Transverse colon (tissue), 4 donors: ENCODE results near the gene BCKDK. TPM values are rescaled to one million over a fixed set of nuclear protein-coding genes. Genes with fewer than 3 reads are reported as not detected.

ENCODE experiments used
- DNase-seq: peaks from one replicate; pipeline ENCODE4 v3.0.0-alpha.2; 2019
- H3K27ac ChIP-seq, 4 donors: fragments of 200-600 bp; sonication (generic); 2 replicates each; pipeline ENCODE4 v1.5.1; 2016 to 2018; ENCODE audit warnings: inconsistent platforms in 4 of 4
- H3K27me3 ChIP-seq: fragments of 200-600 bp; sonication (generic); 2 replicates; pipeline ENCODE4 v1.5.1; 2017; ENCODE audit warnings: inconsistent platforms
- H3K36me3 ChIP-seq, 4 donors: fragments of 200-600 bp; sonication (generic); 2 replicates each; pipeline ENCODE4 v1.5.1; 2017 to 2019; ENCODE audit warnings: inconsistent platforms in 4 of 4
- H3K4me1 ChIP-seq, 4 donors: fragments of 200-600 bp; sonication (generic); 2 replicates each; pipeline ENCODE4 v1.5.1; 2017 to 2020; ENCODE audit warnings: inconsistent platforms in 4 of 4
- H3K4me3 ChIP-seq, 4 donors: fragments of 200-600 bp; sonication (generic); 1 replicate in 1 of 4; 2 replicates in 3 of 4; pipeline versions ENCODE4 v1.5.1 to v1.6.1; 2017 to 2019; ENCODE audit warnings: inconsistent platforms in 4 of 4
- H3K9me3 ChIP-seq, 2 donors: fragments of 200-600 bp; sonication (generic); 2 replicates each; pipeline ENCODE4 v1.5.1; 2017 to 2019; ENCODE audit warnings: inconsistent platforms in 2 of 2
- CTCF ChIP-seq, 5 experiments: fragments of 200-600 bp in 3 of 5; fragments of 450-650 bp in 2 of 5; sonication (generic) in 3 of 5; IDR thresholded peaks; 1 replicate in 2 of 5; 2 replicates in 3 of 5; pipeline ENCODE4 v1.5.1; 2016 to 2017; ENCODE audit warnings: antibody characterized with exemption in 5 of 5, inconsistent platforms in 3 of 5, mild to moderate bottlenecking in 2 of 5, moderate library complexity in 1 of 5
- EP300 ChIP-seq: sonication (generic); formaldehyde crosslinking; IDR thresholded peaks from one replicate; pipeline ENCODE4 v1.6.1; 2017; ENCODE audit warnings: antibody characterized with exemption, low read depth
- POLR2A ChIP-seq: fragments of 450-650 bp; IDR thresholded peaks from one replicate; pipeline ENCODE4 v1.6.1; 2016; ENCODE audit warnings: antibody characterized with exemption, mild to moderate bottlenecking, moderate library complexity
- POLR2AphosphoS5 ChIP-seq, 3 donors: sonication (generic); formaldehyde crosslinking; IDR thresholded peaks; one replicate each; pipeline ENCODE4 v1.6.1; 2016; ENCODE audit warnings: antibody characterized with exemption in 3 of 3
- WGBS, 2 donors: methylation state at CpG; one replicate each; pipeline ENCODE4 v1.1.5; 2018; ENCODE audit warnings: low coverage in 1 of 2; 5-methylcytosine and 5-hydroxymethylcytosine counted together
- in situ Hi-C, 4 donors: fragments of 200-750 bp; cut with MboI; loops; one replicate each; pipeline versions ENCODE4 v1.15.0 to v1.15.1; 2017; ENCODE audit warnings: low sequenced_read_pairs in 3 of 4, low pct_ligation_motif_present in 1 of 4, low pct_unique_long_range_greater_than_20kb in 1 of 4
- intact Hi-C: fragments of 100-400 bp; cut with DNase I; formaldehyde crosslinking; loops from one replicate; pipeline ENCODE4 v1.15.1; 2023; ENCODE audit warnings: low total_unique reads
- total RNA-seq, 4 donors: library from RNA; depleted of rRNA; stranded (reverse); fragments of >200 nt; gene quantifications; one replicate each; pipeline ENCODE4 v1.1.0, GENCODE V29; 2016

Gene BCKDK
- total RNA-seq, 4 donors from 2014 or later = 46.8 to 56.5 (median 51.3) TPM

- intact Hi-C loops (no loop called here), in situ Hi-C loops (no loop called here)
- peaks cover 0 to 34% (median 16%) of the 10 kb centered on the region in 4 donors for H3K36me3 ChIP-seq
- no peak for DNase-seq
- H3K4me3 ChIP-seq = no peak overlapping the region
- no peaks in the 10 kb centered on the region for H3K9me3 ChIP-seq
- no peaks in the 10 kb centered on the region for H3K27me3 ChIP-seq
- WGBS, 2 donors = 75 to 100% methylated on average over 2 to 14 of the region's 14 CpGs
- H3K27ac ChIP-seq = no peak overlapping the region
- H3K4me1 ChIP-seq = no peaks in the 10 kb centered on the region
- TF ChIP-seq EP300 = no peak
- no peak for TF ChIP-seq POLR2AphosphoS5 (IDR thresholded peaks at IDR 0.05)
- TF ChIP-seq CTCF (IDR thresholded peaks at IDR 0.05) = no peak
- no peak for TF ChIP-seq POLR2A
These were observed 25.7 kb upstream of the BCKDK start for GRCh38 chr16:31082368-31083045.

GRCh38 chr16:31083081-31083480 lies 25.1 kb upstream of the BCKDK start:
- TF ChIP-seq CTCF (IDR thresholded peaks at IDR 0.05) = no peak
- no peak for TF ChIP-seq EP300
- TF ChIP-seq POLR2AphosphoS5 (IDR thresholded peaks at IDR 0.05) = no peak
- no peak for TF ChIP-seq POLR2A
- no peaks in the 10 kb centered on the region for H3K9me3 ChIP-seq
- H3K27ac ChIP-seq = no peak overlapping the region
- peaks cover 0 to 28% (median 13%) of the 10 kb centered on the region in 4 donors for H3K36me3 ChIP-seq
- no peaks in the 10 kb centered on the region for H3K27me3 ChIP-seq
- in situ Hi-C loops (no loop called here), intact Hi-C loops (no loop called here)
- 80 to 83% methylated on average over 1 to 9 of the region's 9 CpGs for WGBS, 2 donors
- H3K4me3 ChIP-seq = no peak overlapping the region
- no peak for DNase-seq
- no peaks in the 10 kb centered on the region for H3K4me1 ChIP-seq

- TF ChIP-seq POLR2AphosphoS5 (IDR thresholded peaks at IDR 0.05) (no peak), EP300 (no peak), CTCF (IDR thresholded peaks at IDR 0.05) (no peak), POLR2A (no peak)
- WGBS, 2 donors = 49% methylated on average over 5 of the region's 5 CpGs; no CpG with 5 or more reads in 1 of the 2 donors
- Histone ChIP-seq H3K27me3 (no peaks in the 10 kb centered on the region), H3K4me3 (no peak overlapping the region), H3K9me3 (no peaks in the 10 kb centered on the region), H3K36me3 (peaks cover 0 to 23% (median 11%) of the 10 kb centered on the region in 4 donors), H3K4me1 (no peaks in the 10 kb centered on the region), H3K27ac (no peak overlapping the region)
- intact Hi-C loops = no loop called here
- in situ Hi-C loops = no loop called here
- no peak for DNase-seq
These were observed 24.6 kb upstream of the BCKDK start for GRCh38 chr16:31083556-31083955.

GRCh38 chr16:31083981-31084380 lies 24.2 kb upstream of the BCKDK start:
- Histone ChIP-seq H3K27ac (no peak overlapping the region), H3K4me1 (no peaks in the 10 kb centered on the region), H3K4me3 (no peak overlapping the region), H3K9me3 (no peaks in the 10 kb centered on the region), H3K27me3 (no peaks in the 10 kb centered on the region), H3K36me3 (peaks cover 0 to 19% (median 9%) of the 10 kb centered on the region in 4 donors)
- WGBS, 2 donors = 73% methylated on average over 3 of the region's 13 CpGs; no CpG with 5 or more reads in 1 of the 2 donors
- intact Hi-C loops (no loop called here), in situ Hi-C loops (no loop called here)
- DNase-seq = no peak
- TF ChIP-seq EP300 = no peak
- TF ChIP-seq POLR2AphosphoS5 (IDR thresholded peaks at IDR 0.05) = no peak
- TF ChIP-seq POLR2A = no peak
- TF ChIP-seq CTCF (IDR thresholded peaks at IDR 0.05) = no peak
